Endothelial cell of umbilical vein (primary cell): ENCODE measurements around the gene BLOC1S4. TPM values are rescaled to one million over a fixed set of nuclear protein-coding genes. Genes with fewer than 3 reads are reported as not detected.

Experiments used
- BruUV-seq: library from RNA; stranded (reverse); fragments of 400-500 nt; replicated peaks from 2 replicates; lab custom pipeline; 2021; lab: Mats Ljungman, UMichigan
- CTCF ChIA-PET: fragments of 300-600, 350-600 bp; sonication (Branson Sonifier 250); formaldehyde crosslinking; loops from one replicate; lab custom pipeline; 2021; ENCODE audit warnings: antibody characterized with exemption, inconsistent platforms; lab: Charles Lee
- POLR2A ChIA-PET: fragments of 300-600, 350-600 bp; sonication (Branson Sonifier 250); formaldehyde crosslinking; loops from one replicate; lab custom pipeline; 2021; ENCODE audit warnings: antibody characterized with exemption, inconsistent platforms; lab: Charles Lee
- DNase-seq: peaks from one replicate; pipeline ENCODE4 v3.0.0-alpha.2; 2011; ENCODE audit warnings: low read depth, low spot score
- FAIRE-seq: peaks from 2 replicates; lab custom pipeline; 2011; peaks lifted over from hg19 to GRCh38; lab: Jason Lieb, UNC
- H2AFZ ChIP-seq: 2 replicates; pipeline ENCODE4 v1.6.0; 2012; ENCODE audit warnings: low read depth, low read length, control low read depth, inconsistent platforms
- H3K27ac ChIP-seq: 2 replicates; pipeline ENCODE4 v1.5.1; 2011; ENCODE audit warnings: low read depth, mild to moderate bottlenecking, control low read depth, low read length, moderate library complexity; ENCODE audit not compliant: insufficient read depth
- H3K27me3 ChIP-seq, 2 experiments: 2 replicates each; pipeline versions ENCODE4 v1.6.0 to v1.6.1; 2011; ENCODE audit warnings: low read length in 2 of 2, mixed read lengths in 1 of 2; ENCODE audit not compliant: control insufficient read depth in 2 of 2, insufficient read depth in 2 of 2
- H3K36me3 ChIP-seq, 2 experiments: 2 replicates in 1 of 2; 3 replicates in 1 of 2; pipeline ENCODE4 v1.5.1; 2011; ENCODE audit warnings: low read length in 2 of 2, mild to moderate bottlenecking in 1 of 2, moderate library complexity in 1 of 2; ENCODE audit not compliant: control insufficient read depth in 2 of 2, insufficient read depth in 2 of 2; ENCODE audit errors: extremely low read depth in 1 of 2
- H3K4me1 ChIP-seq: 3 replicates; pipeline ENCODE4 v1.5.1; 2011; ENCODE audit warnings: mild to moderate bottlenecking, low read length; ENCODE audit not compliant: control insufficient read depth, insufficient read depth; ENCODE audit errors: extremely low read depth
- H3K4me2 ChIP-seq: 2 replicates; pipeline ENCODE4 v1.6.1; 2011; ENCODE audit warnings: low read length, control low read depth, mixed read lengths; ENCODE audit not compliant: insufficient read depth
- H3K4me3 ChIP-seq, 3 experiments: fragments of 200-600 bp in 1 of 3; sonication (generic), shearing (Covaris generic) in 1 of 3; replicated peaks in 1 of 3; 2 replicates each; pipeline ENCODE4 v1.5.1; 2011 to 2016; ENCODE audit warnings: control low read depth in 3 of 3, low read length in 3 of 3, mild to moderate bottlenecking in 2 of 3, inconsistent platforms in 1 of 3, low read depth in 1 of 3, moderate library complexity in 1 of 3; ENCODE audit not compliant: insufficient read depth in 1 of 3
- H3K79me2 ChIP-seq: 2 replicates; pipeline ENCODE4 v1.6.0; 2012; ENCODE audit warnings: low read length, inconsistent platforms; ENCODE audit not compliant: control insufficient read depth, insufficient read depth
- H3K9ac ChIP-seq: replicated peaks from 2 replicates; pipeline ENCODE3; 2011; ENCODE audit warnings: low read length, control low read depth; ENCODE audit not compliant: insufficient read depth; ENCODE audit errors: extremely low read depth
- H3K9me1 ChIP-seq: replicated peaks from 3 replicates; pipeline ENCODE4 v1.6.0; 2011; ENCODE audit warnings: mild to moderate bottlenecking, low read length; ENCODE audit not compliant: control insufficient read depth, insufficient read depth; ENCODE audit errors: extremely low read depth
- H3K9me3 ChIP-seq: replicated peaks from 2 replicates; pipeline ENCODE4 v1.5.1; 2012; ENCODE audit warnings: low read length, inconsistent platforms; ENCODE audit not compliant: control insufficient read depth, insufficient read depth
- H4K20me1 ChIP-seq: replicated peaks from 2 replicates; pipeline ENCODE3; 2011; ENCODE audit warnings: mild to moderate bottlenecking, low read length; ENCODE audit not compliant: control insufficient read depth, insufficient read depth; ENCODE audit errors: extremely low read depth
- EZH2 ChIP-seq: IDR thresholded peaks from 2 replicates; pipeline ENCODE4 v1.6.1; 2012; ENCODE audit warnings: borderline replicate concordance, low read depth, mild to moderate bottlenecking, moderate library complexity, low read length, inconsistent platforms; ENCODE audit not compliant: severe bottlenecking
- FOS ChIP-seq: IDR thresholded peaks from 2 replicates; pipeline ENCODE4 v1.6.1; 2011; ENCODE audit warnings: mild to moderate bottlenecking, low read length, moderate library complexity, borderline replicate concordance; ENCODE audit not compliant: insufficient read depth
- GATA2 ChIP-seq: IDR thresholded peaks from 2 replicates; pipeline ENCODE4 v1.7.0; 2011; ENCODE audit warnings: low read depth, mild to moderate bottlenecking, moderate library complexity, mixed read lengths, low read length; ENCODE audit not compliant: insufficient read length, insufficient read depth
- JUN ChIP-seq: IDR thresholded peaks from 2 replicates; pipeline ENCODE4 v1.6.1; 2011; ENCODE audit warnings: borderline replicate concordance, low read depth; ENCODE audit not compliant: insufficient read length, insufficient read depth
- MYC ChIP-seq: IDR thresholded peaks from one replicate; pipeline ENCODE4 v1.6.1; 2011; ENCODE audit warnings: mild to moderate bottlenecking, low read depth, low read length
- POLR2A ChIP-seq: IDR thresholded peaks from 2 replicates; pipeline ENCODE4 v1.6.1; 2012; ENCODE audit warnings: low read depth, mild to moderate bottlenecking, control low read depth, low read length
- POLR2AphosphoS5 ChIP-seq: IDR thresholded peaks from 2 replicates; pipeline ENCODE4 v1.6.1; 2012; ENCODE audit warnings: low read depth, mild to moderate bottlenecking, control low read depth, low read length, moderate library complexity; ENCODE audit not compliant: insufficient read depth
- dilution Hi-C: fragments of 300-500 bp; cut with MboI; formaldehyde crosslinking; loops from one replicate; pipeline ENCODE4 v1.15.0; 2019; ENCODE audit warnings: low sequenced_read_pairs; ENCODE audit not compliant: extremely low pct_ligation_motif_present
- intact Hi-C: fragments of 100-400 bp; cut with micrococcal nuclease; formaldehyde crosslinking; loops from one replicate; pipeline ENCODE4 v1.10.0; 2022
- polyA plus RNA-seq, 4 experiments: library from polyadenylated mRNA; depleted of rRNA in 3 of 4; stranded (reverse) in 3 of 4; unstranded in 1 of 4; fragments of >200 nt; gene quantifications; 2 replicates each; pipeline versions ENCODE4 v1.2.1 to v1.2.3, GENCODE V29; 2011 to 2012; ENCODE audit warnings: missing spikeins in 1 of 4
- total RNA-seq: library from RNA; stranded (reverse); gene quantifications from 2 replicates; pipeline ENCODE4 v1.2.3, GENCODE V29; 2021
- TF ChIP-seq, protein P1 (sequence below), 2 donors: IDR thresholded peaks; 1 replicate in 1 of 2; 2 replicates in 1 of 2; pipeline ENCODE4 v1.5.1; 2011; ENCODE audit warnings: low read length in 2 of 2, mild to moderate bottlenecking in 2 of 2, moderate library complexity in 2 of 2, control low read depth in 1 of 2, inconsistent platforms in 1 of 2, low read depth in 1 of 2; ENCODE audit not compliant: insufficient read depth in 1 of 2; ENCODE audit errors: extremely low read depth in 1 of 2
- TF ChIP-seq, protein P2 (sequence below): IDR thresholded peaks from 2 replicates; pipeline ENCODE4 v1.6.1; 2011; ENCODE audit not compliant: insufficient read depth, insufficient read length

BLOC1S4 gene
- total and polyA plus RNA-seq, 2 donors (not counting 3 experiments of a cell fraction or from before 2014, with no cell fraction given): 12.7 to 16.9 TPM

DNA sequence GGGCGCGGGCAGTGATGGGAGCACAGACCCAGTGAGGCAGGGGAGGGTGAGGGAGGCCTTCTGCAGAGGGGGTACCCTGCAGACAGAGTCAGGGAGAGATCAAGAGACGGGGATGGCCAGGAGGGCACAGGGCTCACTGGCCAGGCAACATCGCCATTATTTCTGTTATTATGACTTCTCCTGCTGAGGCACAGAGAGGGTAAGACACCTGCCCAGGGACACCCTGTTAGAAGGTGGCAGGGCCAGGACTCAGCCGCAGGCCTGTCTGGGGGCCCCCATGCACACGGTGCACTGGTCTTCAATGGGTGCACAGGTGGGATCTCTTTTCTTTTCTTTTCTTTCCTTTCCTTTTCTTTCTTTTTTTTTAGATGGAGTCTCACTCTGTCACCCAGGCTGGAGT lies 15.8 kb downstream of the BLOC1S4 start:
- dilution Hi-C loops: no loop called here
- no peaks in the 10 kb centered on the region for H4K20me1 ChIP-seq
- BruUV-seq: no TSS peak

More for the DNA sequence above, 15.8 kb downstream of the BLOC1S4 start:
- TF ChIP-seq FOS: no peak
- TF ChIP-seq EZH2: no peak
- no peak for TF ChIP-seq MYC
- no peak for TF ChIP-seq POLR2A
- TF ChIP-seq GATA2: no peak
- no peak for TF ChIP-seq JUN
- no peak for TF ChIP-seq POLR2AphosphoS5
- TF ChIP-seq, protein P1, sequence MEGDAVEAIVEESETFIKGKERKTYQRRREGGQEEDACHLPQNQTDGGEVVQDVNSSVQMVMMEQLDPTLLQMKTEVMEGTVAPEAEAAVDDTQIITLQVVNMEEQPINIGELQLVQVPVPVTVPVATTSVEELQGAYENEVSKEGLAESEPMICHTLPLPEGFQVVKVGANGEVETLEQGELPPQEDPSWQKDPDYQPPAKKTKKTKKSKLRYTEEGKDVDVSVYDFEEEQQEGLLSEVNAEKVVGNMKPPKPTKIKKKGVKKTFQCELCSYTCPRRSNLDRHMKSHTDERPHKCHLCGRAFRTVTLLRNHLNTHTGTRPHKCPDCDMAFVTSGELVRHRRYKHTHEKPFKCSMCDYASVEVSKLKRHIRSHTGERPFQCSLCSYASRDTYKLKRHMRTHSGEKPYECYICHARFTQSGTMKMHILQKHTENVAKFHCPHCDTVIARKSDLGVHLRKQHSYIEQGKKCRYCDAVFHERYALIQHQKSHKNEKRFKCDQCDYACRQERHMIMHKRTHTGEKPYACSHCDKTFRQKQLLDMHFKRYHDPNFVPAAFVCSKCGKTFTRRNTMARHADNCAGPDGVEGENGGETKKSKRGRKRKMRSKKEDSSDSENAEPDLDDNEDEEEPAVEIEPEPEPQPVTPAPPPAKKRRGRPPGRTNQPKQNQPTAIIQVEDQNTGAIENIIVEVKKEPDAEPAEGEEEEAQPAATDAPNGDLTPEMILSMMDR (IDR thresholded peaks at IDR 0.05; ENCODE audit: extremely low read depth in 1 of 2, insufficient read depth in 1 of 2, low read depth in 1 of 2, low read length in 2 of 2): no peak
- TF ChIP-seq, protein P2, sequence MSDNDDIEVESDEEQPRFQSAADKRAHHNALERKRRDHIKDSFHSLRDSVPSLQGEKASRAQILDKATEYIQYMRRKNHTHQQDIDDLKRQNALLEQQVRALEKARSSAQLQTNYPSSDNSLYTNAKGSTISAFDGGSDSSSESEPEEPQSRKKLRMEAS: no peak
- H3K79me2 ChIP-seq: no peaks in the 10 kb centered on the region
- intact Hi-C loops: no loop called here
- no peaks in the 10 kb centered on the region for H3K9me1 ChIP-seq
- no peaks in the 10 kb centered on the region for H3K36me3 ChIP-seq
- no peak overlapping the region for H3K4me3 ChIP-seq
- no peaks in the 10 kb centered on the region for H3K9me3 ChIP-seq
- no peak overlapping the region for H2AFZ ChIP-seq
- H3K9ac ChIP-seq: no peak overlapping the region
- FAIRE-seq (no peak), DNase-seq (no peak)
- peaks cover 3% of the 10 kb centered on the region for H3K4me1 ChIP-seq
- H3K27me3 ChIP-seq: no peaks in the 10 kb centered on the region
- no peak overlapping the region for H3K4me2 ChIP-seq
- ChIA-PET CTCF (interaction anchor here (1.2 to 1.3 kb wide), 2 partner anchors 11 to 142 kb away, joined by 6 to 11 read pairs; no protein-coding TSS in a partner anchor), POLR2A (no interaction called here)
- H3K27ac ChIP-seq: no peak overlapping the region
